Fibroblast of villous mesenchyme (primary cell): ENCODE data around the gene STEAP2. TPM values are rescaled to one million over a fixed set of nuclear protein-coding genes. Genes with fewer than 3 reads are reported as not detected.
"Not testable (repeated sequence)": the region's sequence is repeated elsewhere in the genome, so short reads cannot be mapped to it uniquely, and the experiment has no call there.

ENCODE experiments used
- DNase-seq: peaks from one replicate; pipeline ENCODE4 v3.0.0-alpha.2; 2010; ENCODE audit warnings: low read depth
- H3K4me3 ChIP-seq: 2 replicates; pipeline ENCODE4 v1.5.1; 2011; ENCODE audit warnings: low read depth, mild to moderate bottlenecking, low read length
- CTCF ChIP-seq: IDR thresholded peaks from 2 replicates; pipeline ENCODE4 v1.5.1; 2012; ENCODE audit warnings: low read depth, mild to moderate bottlenecking, low read length; ENCODE audit not compliant: insufficient read depth
- total RNA-seq: library from RNA; depleted of rRNA; stranded (reverse); fragments of >200 nt; gene quantifications from 2 replicates; pipeline ENCODE4 v1.2.3, GENCODE V29; 2012

Gene STEAP2
- total RNA-seq, 1 donor = 8.6 TPM

DNA sequence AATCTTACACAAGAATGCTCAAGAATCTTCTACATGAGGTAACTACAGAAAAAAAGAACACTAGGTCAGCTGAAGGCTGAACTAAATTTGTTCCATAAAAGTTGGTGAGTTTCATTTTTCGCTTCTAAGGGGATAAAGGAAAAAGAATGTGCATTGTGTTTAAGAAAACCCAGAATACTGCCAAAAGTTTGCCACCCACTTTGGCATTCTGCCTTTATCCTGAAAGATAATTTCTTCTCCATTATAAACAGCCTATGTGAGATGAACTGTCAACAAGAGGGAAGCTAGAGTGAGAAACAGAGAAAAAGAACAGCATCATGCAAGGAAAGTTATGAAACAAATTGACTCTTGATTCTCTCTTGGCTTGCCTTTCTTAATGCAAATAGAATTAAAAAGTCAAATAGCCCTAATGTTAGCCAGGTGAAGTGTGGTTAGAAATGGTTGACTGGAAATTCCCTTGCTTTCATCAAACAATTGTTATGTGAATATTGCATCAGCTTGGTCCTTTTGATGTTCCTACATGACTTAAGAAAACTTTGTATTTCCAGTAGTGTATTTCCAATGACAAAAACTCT is 31.4 kb upstream of the STEAP2 start:
- DNase-seq = peak; percentile 10

DNA sequence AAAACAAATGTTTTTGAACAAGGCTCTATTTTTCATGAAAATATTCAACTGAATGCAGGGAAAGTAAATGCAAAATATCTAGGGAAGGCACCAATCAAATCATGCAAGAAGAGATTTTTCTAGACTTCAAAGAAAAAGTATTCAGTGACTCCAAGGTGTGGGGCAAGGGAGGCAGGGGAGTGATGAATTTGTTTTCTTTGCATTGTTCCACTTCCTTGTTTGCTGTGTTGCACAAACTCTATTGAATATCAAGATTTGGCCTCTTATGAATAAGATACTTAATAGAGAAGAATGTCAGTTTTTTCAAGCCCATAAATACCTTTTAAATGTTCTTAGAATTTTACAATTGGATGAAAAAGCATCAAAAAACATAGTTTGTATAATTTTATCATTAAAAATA is 30.9 kb upstream of the STEAP2 start:
- H3K4me3 ChIP-seq = no peak overlapping the region
- DNase-seq = no peak
- TF ChIP-seq CTCF = no peak

More for the DNA sequence above, 31.4 kb upstream of the STEAP2 start:
- no peak overlapping the region for H3K4me3 ChIP-seq
- TF ChIP-seq CTCF = no peak

DNA sequence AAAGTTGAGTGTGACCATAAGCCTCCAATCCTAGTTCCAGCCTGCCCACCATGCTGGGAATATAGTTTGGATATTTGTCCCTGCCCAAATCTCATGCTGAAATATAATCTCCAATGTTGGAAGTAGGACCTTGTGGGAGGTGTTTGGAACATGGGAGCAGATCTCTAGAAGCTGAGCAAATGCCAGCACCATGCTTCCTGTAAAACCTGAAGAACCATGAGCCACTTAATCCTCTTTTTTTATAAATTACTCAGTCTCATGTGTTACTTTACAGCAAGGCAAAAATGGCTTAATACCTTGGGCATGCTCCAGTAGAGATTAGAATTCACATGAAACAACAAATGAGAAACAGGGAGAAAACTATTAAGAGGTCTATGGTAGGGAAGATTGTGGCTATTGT is 30.1 kb upstream of the STEAP2 start:
- no peak for DNase-seq
- H3K4me3 ChIP-seq = no peak overlapping the region
- TF ChIP-seq CTCF = no peak

DNA sequence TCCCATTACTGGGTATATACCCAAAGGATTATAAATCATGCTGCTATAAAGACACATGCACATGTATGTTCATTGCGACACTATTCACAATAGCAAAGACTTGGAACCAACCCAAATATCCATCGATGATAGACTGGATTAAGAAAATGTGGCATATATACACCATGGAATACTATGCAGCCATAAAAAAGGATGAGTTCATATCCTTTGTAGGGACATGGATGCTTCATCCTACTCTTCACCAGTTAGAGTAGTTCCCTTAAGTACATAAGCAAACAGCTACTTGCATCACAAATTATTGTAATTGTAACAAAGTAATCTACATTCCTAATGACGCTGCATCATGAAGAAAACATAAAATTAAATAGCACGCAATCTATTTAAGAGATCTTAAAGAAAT is 25.2 kb upstream of the STEAP2 start:
- not testable (repeated sequence) for H3K4me3 ChIP-seq, DNase-seq

GRCh38 chr7:90187507-90188050 is 24.0 kb upstream of the STEAP2 start:
- H3K4me3 ChIP-seq = no peak overlapping the region
- TF ChIP-seq CTCF = no peak
- DNase-seq = no peak

GRCh38 chr7:90188281-90188680 is 23.3 kb upstream of the STEAP2 start:
- no peak overlapping the region for H3K4me3 ChIP-seq
- no peak for DNase-seq
- no peak for TF ChIP-seq CTCF

DNA sequence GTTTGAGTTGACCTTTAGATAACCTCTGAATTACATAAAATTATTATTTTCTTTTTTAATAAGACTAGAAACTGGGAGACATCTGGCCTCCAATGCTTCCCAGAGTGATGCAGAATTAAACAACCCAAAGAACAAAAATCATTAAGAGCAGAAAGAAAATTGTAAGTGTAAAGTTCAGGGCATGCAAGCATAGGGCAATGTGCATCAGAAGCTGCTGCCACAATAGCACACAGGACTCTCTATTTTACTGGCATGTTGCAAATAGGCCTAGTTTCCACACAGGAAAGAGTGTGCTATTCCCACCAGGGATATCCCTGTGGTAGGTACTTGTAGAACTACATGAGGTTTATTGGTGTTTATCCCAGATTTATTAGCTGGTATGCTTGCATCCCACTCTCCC is 20.5 kb upstream of the STEAP2 start:
- H3K4me3 ChIP-seq = no peak overlapping the region
- DNase-seq = no peak
- no peak for TF ChIP-seq CTCF
